CD4-positive, alpha-beta T cell treated with Interferon gamma for 1 hour (primary cell): Measurements from ENCODE around the gene C4BPB.
"Not testable (repeated sequence)": the region's sequence is repeated elsewhere in the genome, so short reads cannot be mapped to it uniquely, and the experiment has no call there.

Experiments
- DNase-seq: peaks from one replicate; pipeline ENCODE4 v3.0.0-alpha.2; 2020

The C4BPB gene, protein sequence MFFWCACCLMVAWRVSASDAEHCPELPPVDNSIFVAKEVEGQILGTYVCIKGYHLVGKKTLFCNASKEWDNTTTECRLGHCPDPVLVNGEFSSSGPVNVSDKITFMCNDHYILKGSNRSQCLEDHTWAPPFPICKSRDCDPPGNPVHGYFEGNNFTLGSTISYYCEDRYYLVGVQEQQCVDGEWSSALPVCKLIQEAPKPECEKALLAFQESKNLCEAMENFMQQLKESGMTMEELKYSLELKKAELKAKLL

DNA sequence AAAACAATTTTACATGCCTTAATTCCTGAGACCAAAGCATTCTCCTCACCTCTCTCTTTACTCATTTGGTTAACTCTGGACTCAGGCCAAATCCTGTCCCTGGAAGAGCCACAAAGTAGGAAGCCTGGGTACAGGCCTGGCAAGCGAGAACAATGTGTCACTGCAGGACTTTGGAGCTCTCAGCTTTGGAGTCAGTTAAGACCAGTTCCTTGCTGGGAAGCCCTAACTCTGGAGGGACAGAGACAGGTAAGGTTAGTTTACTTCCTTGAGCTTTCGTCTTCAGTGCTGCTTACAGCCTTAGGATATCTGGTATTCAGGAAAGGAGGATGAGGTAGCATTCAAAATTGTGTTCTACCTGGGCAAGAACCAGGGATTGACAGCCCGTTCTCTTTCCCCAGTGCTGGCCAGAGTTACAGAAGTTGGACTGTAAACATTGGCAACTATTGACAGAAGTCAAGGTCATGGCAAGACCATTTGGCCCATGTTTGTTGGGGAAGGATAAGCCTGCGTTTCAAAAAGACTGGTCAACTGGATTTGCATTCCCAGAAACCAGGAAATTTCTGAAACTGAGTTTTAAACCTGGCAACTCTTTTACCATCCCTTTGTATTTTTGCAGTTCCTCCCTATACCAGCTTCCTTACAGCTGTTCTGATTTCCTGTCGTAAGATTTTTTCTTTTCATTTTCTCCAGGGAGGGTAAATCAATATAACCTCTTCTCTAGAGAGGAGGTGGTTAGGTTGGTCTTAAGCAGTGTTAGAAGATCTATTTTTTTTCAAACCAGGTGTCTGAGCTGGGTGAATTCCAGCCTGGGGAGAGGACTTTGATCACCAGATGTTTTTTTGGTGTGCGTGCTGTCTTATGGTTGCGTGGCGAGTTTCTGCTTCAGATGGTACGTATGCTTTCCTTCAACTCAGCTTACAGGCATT is at the start of gene C4BPB:
Gene C4BPB (plus strand): TSS at position 160 of the 926 bp plus-strand sequence. CDS start 672 bp downstream, at position 832.
- DNase-seq: peak; percentile 19

DNA sequence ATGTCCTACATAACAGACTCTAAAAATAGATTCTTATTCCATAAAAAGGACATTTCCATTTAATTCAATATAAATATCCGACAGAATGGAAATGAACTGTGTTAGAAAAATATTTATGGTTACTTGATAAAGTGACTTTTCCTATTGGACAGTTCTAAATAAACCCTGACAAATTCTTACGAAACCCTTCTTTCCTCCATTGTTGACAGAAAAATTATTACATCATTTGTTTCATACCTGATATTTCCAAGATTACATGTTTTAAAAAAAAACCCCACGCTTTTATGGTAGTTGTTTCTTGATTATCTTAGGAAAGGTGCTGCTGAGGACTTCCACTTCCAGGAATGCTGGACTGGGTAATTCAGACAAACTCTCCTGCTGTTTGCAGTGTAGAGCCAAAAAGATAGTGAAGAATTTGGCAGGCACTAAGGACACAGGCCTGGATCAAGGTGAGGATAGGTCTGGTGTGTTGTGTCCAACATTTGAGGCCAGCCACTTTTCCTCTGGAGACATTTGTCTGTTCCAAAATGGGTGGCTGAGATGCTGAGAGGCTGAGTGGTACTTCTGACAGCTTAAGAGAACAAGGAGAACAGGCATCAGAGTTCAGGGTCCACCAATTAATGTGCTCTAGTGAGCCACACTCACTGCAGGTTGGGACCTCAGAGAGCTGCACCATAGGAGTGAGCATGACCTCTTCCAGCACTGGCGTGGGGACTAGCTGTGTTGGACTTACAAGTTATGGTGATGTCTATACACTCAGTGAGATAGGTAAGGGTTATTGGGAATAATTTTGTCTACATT is 49.1 kb upstream of the C4BPB start:
- DNase-seq: no peak

DNA sequence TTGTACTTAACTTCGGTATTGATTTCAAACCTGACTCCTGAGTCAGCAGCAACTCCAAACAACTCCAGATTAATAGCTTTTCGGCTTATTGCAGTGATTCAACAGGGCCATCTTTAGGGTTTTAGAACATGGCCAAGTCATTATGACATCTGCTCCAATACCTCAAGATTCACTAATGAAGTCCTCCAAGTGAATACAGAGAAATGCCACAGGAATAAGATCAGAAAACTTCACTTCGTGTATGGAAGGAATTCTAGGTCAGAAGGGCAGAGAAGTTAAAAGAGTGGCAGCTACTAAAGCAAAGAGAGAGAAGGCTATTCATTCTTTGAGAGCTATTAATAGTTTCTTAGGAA is 48.5 kb upstream of the C4BPB start:
- DNase-seq: no peak

GRCh38 chr1:207041397-207041796 is 47.3 kb upstream of the C4BPB start:
- DNase-seq: not testable (repeated sequence)

GRCh38 chr1:207045453-207045852 is 43.2 kb upstream of the C4BPB start:
- no peak for DNase-seq

DNA sequence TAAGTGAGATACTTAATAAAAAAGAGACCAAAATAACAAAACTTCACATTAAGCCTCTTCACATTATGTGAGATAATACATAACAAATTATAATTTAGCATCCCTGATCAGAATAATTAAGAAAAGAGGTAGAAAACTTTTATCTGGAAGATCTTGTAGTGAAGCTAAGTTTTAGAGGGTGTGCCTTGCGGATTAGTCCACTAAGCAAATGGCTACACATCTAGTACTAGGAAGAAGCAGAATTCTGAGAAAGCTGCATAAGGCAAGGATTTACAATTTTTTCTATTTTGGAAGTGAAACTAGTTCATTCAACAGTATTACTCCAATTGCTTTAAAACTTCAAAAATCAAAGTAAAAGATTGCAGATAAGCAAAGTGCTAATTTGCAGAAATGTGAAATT is 41.2 kb upstream of the C4BPB start:
- DNase-seq: no peak

DNA sequence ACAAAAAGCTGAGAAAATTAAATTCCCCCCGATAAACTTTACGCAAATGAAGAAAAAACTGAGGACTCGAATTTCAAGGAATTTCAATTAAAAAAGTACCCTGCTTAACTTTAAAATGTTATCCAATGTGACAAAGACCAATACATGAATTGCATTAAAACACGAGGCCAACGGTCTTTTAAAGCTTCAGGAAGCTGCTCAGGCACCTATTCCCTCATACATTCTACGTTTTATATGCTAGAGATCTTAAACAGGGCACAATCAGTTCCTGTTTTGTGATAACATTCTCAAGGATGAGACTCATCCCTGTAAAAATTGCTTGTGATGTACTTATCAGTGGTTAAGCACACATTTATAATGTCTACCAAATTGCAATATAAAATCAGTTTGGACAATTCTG is 40.6 kb upstream of the C4BPB start:
- no peak for DNase-seq

- no peak for DNase-seq
Observed at GRCh38 chr1:207049054-207049453, 39.6 kb upstream of the C4BPB start.

- DNase-seq: no peak
Observed at GRCh38 chr1:207049514-207049913, 39.1 kb upstream of the C4BPB start.

DNA sequence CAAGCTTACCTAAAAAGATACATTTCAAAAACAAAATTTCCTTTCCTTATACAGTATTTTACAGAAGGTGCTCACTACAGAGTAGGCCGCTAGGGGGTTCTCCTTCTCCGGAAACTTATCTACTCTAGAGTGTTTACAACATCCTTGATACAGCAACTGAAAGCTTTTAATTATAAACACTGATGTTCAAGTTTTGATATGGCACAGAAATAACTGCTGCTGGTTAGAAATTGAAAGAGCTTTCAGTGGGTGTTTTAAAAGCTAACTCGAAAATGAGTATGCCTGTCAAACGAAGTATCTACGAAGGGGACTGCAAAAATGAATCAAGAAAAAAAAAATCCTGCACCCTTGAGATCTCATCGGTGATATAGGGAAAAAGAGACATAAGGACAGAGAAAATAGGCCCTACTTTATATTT is 38.7 kb upstream of the C4BPB start:
- peak; percentile 40 for DNase-seq

GRCh38 chr1:207050480-207051190 is 38.0 kb upstream of the C4BPB start:
- DNase-seq: peak; percentile 91

DNA sequence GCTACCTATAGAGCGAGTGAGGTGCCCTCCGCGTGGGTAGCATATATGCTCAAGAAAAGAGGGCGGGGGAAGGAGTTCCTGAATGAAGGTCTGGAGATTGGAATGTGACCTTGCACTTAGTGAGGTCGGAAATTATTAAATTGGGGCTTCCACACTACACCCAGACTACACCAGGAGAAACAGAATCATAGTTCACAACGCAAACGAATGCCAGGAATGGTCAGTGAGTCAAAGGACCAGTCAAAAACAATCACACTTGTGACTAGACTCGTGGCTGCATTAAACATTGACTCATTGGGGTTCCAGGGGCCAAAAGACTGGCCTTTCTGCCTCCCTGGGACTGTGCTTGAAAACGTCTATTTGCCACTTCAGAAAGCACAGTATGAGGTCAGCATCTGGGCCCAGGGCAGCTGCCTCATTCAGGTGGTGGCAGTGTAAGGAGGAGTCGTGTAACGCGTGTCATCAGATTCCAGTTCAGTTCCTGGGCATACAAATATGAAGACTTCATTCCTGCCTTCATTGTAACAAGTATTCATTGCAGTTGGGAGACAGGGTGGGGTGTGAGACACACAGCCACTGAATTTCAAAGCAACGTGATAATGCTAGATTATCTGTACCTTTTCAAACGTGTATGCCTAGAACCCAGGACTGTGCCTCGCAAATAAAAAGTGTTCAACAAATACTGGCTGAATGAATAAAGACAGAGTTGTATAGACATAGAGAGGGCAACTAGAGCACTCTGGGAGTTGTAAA is 37.3 kb upstream of the C4BPB start, which contains the start of gene YOD1:
Gene YOD1 (minus strand): TSS at position 18 of the 753 bp plus-strand sequence. CDS start 178 bp downstream, outside the sequence.
- DNase-seq: no peak

- DNase-seq: peak; percentile 95
Observed at GRCh38 chr1:207052911-207053769, 35.5 kb upstream of the C4BPB start, which contains the start of gene PFKFB2. TSS of gene PFKFB2 (plus strand) at chr1:207053275. CDS start at chr1:207054718, 1,443 bp downstream.

DNA sequence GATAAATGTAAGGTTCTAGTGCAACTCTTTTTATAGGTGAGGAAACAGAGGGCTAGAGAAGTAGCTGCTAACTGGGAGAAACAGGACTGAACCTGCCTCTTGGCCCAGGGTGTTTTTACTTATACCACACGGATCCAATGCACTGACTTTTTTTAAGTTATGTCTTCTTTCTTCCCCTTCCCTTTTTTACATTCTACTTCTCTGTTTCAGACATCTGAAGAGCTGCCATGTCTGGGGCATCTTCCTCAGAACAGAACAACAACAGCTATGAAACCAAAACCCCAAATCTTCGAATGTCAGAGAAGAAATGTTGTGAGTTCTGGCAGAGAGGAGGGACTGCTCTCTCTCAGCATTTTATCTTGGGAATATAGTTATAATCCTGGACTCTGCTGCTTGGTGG is 34.2 kb upstream of the C4BPB start:
- DNase-seq: peak; percentile 12

DNA sequence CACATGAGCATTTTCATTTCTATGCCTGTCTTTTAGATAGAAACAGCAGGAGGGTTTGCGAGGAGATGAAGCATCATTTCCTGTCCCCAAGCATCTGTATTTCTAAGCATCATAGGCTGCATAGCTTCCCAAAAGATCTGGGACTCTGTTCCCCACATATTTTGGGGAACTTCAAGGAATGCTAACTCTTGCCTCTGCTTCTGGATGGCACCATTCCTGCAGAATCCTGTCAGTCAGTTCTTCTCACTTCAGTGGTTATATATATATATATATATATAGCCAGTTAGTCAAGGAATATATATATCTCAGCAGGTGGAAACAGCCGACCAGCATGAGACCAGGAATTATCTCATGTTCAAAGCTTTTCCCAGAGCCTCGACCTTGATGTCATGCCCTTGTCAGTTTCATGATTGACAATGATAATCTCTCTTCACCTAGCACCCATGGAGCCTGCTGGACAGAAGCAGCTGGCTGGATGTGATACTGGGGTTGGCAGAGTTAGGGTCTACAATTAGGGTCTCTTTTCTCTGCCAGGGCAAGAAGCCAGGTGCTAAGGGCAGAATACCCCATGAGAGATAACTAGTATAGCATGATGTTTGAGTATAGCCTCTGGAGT is 33.2 kb upstream of the C4BPB start:
- DNase-seq: no peak

GRCh38 chr1:207056673-207057072 is 32.0 kb upstream of the C4BPB start:
- no peak for DNase-seq

DNA sequence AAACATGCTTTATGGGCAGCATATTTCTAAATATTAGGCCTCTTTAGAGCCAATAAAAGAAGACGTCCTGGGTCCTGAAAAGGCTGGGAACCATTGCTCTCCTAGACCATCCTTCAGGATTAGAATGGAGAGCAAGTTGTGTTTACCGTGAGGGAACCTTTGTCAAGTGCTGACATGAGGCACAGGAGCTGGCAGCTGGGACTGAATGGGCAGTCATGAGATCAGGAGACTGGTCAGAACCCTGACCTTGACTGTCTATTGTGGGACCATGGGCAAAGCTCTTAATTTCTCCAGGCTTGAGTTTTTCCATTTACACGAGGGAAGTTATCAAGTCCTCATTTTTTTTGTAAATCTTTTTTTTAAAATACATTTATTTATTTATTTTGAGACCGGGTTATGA is 30.4 kb upstream of the C4BPB start:
- no peak for DNase-seq

DNA sequence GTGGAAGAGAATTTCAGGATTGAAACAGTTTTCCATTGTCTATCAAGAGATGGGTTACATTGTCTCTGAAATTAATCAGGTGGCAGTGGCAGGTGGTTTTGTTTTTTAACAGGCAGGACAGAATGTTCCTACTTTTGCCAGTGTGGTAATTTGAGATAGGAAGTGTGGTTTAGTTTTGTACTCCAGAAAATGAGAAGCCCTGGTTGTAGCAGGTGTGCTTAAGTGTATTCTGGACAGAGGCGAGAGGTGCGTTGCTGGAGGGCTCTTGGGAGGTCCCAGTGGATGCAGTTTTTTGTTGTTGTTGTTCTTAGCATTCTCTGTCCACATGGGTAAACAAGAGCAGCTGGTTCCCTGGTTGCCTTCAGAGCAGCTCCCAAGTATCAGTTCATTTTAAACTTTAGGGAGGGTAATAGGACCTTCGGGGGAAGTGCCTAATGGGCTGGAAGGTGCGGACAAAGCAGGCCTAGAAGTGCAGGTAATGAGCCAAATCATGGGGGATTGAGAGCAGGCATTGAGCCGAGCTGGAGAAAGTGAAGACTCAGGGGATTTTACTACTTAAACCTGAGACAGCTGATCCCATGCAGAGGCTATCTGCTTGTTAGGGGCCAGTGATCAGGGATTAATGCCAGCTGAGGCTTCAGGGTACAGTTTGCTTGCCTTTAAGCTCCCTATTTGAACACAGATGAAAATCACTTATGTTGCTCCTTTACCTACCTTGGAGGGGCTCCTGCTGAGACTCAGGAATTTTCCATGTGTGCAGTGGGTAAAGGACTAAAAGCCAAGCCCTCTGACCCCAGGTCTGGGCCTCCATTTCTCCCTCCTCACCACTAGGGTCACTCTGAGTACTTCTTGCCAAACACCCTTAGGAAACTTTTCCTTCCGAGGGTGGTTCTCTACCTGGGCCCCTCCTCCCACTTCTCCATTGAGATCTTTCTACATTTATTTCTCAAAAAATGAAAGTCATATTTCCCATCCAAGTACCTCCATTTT is 29.5 kb upstream of the C4BPB start:
- no peak for DNase-seq

- DNase-seq: no peak
Observed at GRCh38 chr1:207059881-207060280, 28.8 kb upstream of the C4BPB start.
